Tibial nerve (tissue), 3 donors: ENCODE measurements around the gene PAX8.

Source experiments
- POLR2A ChIP-seq, 2 donors: fragments of 450-650 bp; IDR thresholded peaks; one replicate each; pipeline ENCODE4 v1.6.1; 2017; ENCODE audit warnings: antibody characterized with exemption in 2 of 2, mild to moderate bottlenecking in 2 of 2, moderate library complexity in 2 of 2
- TF ChIP-seq, protein P1 (sequence below), 5 experiments: fragments of 200-600 bp in 3 of 5; fragments of 450-650 bp in 2 of 5; sonication (generic) in 3 of 5; IDR thresholded peaks; one replicate each; pipeline ENCODE4 v1.5.1; 2016 to 2019; ENCODE audit warnings: antibody characterized with exemption in 5 of 5, mild to moderate bottlenecking in 3 of 5, moderate library complexity in 2 of 5

GRCh38 chr2:113215056-113215455 lies 63.7 kb downstream of the PAX8 start:
- no peak for TF ChIP-seq POLR2A (IDR thresholded peaks at IDR 0.05)
- TF ChIP-seq, protein P1, sequence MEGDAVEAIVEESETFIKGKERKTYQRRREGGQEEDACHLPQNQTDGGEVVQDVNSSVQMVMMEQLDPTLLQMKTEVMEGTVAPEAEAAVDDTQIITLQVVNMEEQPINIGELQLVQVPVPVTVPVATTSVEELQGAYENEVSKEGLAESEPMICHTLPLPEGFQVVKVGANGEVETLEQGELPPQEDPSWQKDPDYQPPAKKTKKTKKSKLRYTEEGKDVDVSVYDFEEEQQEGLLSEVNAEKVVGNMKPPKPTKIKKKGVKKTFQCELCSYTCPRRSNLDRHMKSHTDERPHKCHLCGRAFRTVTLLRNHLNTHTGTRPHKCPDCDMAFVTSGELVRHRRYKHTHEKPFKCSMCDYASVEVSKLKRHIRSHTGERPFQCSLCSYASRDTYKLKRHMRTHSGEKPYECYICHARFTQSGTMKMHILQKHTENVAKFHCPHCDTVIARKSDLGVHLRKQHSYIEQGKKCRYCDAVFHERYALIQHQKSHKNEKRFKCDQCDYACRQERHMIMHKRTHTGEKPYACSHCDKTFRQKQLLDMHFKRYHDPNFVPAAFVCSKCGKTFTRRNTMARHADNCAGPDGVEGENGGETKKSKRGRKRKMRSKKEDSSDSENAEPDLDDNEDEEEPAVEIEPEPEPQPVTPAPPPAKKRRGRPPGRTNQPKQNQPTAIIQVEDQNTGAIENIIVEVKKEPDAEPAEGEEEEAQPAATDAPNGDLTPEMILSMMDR (IDR thresholded peaks at IDR 0.05), result no peak
